Endothelial cell of umbilical vein (primary cell): ENCODE measurements around the gene CTTN. TPM values are rescaled to one million over a fixed set of nuclear protein-coding genes. Genes with fewer than 3 reads are reported as not detected.

Experiments
- BruUV-seq: library from RNA; stranded (reverse); fragments of 400-500 nt; replicated peaks from 2 replicates; lab custom pipeline; 2021; lab: Mats Ljungman, UMichigan
- CTCF ChIA-PET: fragments of 300-600, 350-600 bp; sonication (Branson Sonifier 250); formaldehyde crosslinking; loops from one replicate; lab custom pipeline; 2021; ENCODE audit warnings: antibody characterized with exemption, inconsistent platforms; lab: Charles Lee
- POLR2A ChIA-PET: fragments of 300-600, 350-600 bp; sonication (Branson Sonifier 250); formaldehyde crosslinking; loops from one replicate; lab custom pipeline; 2021; ENCODE audit warnings: antibody characterized with exemption, inconsistent platforms; lab: Charles Lee
- DNase-seq: peaks from one replicate; pipeline ENCODE4 v3.0.0-alpha.2; 2011; ENCODE audit warnings: low read depth, low spot score
- FAIRE-seq: peaks from 2 replicates; lab custom pipeline; 2011; peaks lifted over from hg19 to GRCh38; lab: Jason Lieb, UNC
- H2AFZ ChIP-seq: 2 replicates; pipeline ENCODE4 v1.6.0; 2012; ENCODE audit warnings: low read depth, low read length, control low read depth, inconsistent platforms
- H3K27ac ChIP-seq: 2 replicates; pipeline ENCODE4 v1.5.1; 2011; ENCODE audit warnings: low read depth, mild to moderate bottlenecking, control low read depth, low read length, moderate library complexity; ENCODE audit not compliant: insufficient read depth
- H3K27me3 ChIP-seq, 2 experiments: 2 replicates each; pipeline versions ENCODE4 v1.6.0 to v1.6.1; 2011; ENCODE audit warnings: low read length in 2 of 2, mixed read lengths in 1 of 2; ENCODE audit not compliant: control insufficient read depth in 2 of 2, insufficient read depth in 2 of 2
- H3K36me3 ChIP-seq, 2 experiments: 2 replicates in 1 of 2; 3 replicates in 1 of 2; pipeline ENCODE4 v1.5.1; 2011; ENCODE audit warnings: low read length in 2 of 2, mild to moderate bottlenecking in 1 of 2, moderate library complexity in 1 of 2; ENCODE audit not compliant: control insufficient read depth in 2 of 2, insufficient read depth in 2 of 2; ENCODE audit errors: extremely low read depth in 1 of 2
- H3K4me1 ChIP-seq: 3 replicates; pipeline ENCODE4 v1.5.1; 2011; ENCODE audit warnings: mild to moderate bottlenecking, low read length; ENCODE audit not compliant: control insufficient read depth, insufficient read depth; ENCODE audit errors: extremely low read depth
- H3K4me2 ChIP-seq: 2 replicates; pipeline ENCODE4 v1.6.1; 2011; ENCODE audit warnings: low read length, control low read depth, mixed read lengths; ENCODE audit not compliant: insufficient read depth
- H3K4me3 ChIP-seq, 3 experiments: fragments of 200-600 bp in 1 of 3; sonication (generic), shearing (Covaris generic) in 1 of 3; replicated peaks in 1 of 3; 2 replicates each; pipeline ENCODE4 v1.5.1; 2011 to 2016; ENCODE audit warnings: control low read depth in 3 of 3, low read length in 3 of 3, mild to moderate bottlenecking in 2 of 3, inconsistent platforms in 1 of 3, low read depth in 1 of 3, moderate library complexity in 1 of 3; ENCODE audit not compliant: insufficient read depth in 1 of 3
- H3K79me2 ChIP-seq: 2 replicates; pipeline ENCODE4 v1.6.0; 2012; ENCODE audit warnings: low read length, inconsistent platforms; ENCODE audit not compliant: control insufficient read depth, insufficient read depth
- H3K9ac ChIP-seq: replicated peaks from 2 replicates; pipeline ENCODE3; 2011; ENCODE audit warnings: low read length, control low read depth; ENCODE audit not compliant: insufficient read depth; ENCODE audit errors: extremely low read depth
- H3K9me1 ChIP-seq: replicated peaks from 3 replicates; pipeline ENCODE4 v1.6.0; 2011; ENCODE audit warnings: mild to moderate bottlenecking, low read length; ENCODE audit not compliant: control insufficient read depth, insufficient read depth; ENCODE audit errors: extremely low read depth
- H3K9me3 ChIP-seq: replicated peaks from 2 replicates; pipeline ENCODE4 v1.5.1; 2012; ENCODE audit warnings: low read length, inconsistent platforms; ENCODE audit not compliant: control insufficient read depth, insufficient read depth
- H4K20me1 ChIP-seq: replicated peaks from 2 replicates; pipeline ENCODE3; 2011; ENCODE audit warnings: mild to moderate bottlenecking, low read length; ENCODE audit not compliant: control insufficient read depth, insufficient read depth; ENCODE audit errors: extremely low read depth
- CTCF ChIP-seq, 2 donors: IDR thresholded peaks; 1 replicate in 1 of 2; 2 replicates in 1 of 2; pipeline ENCODE4 v1.5.1; 2011; ENCODE audit warnings: low read length in 2 of 2, mild to moderate bottlenecking in 2 of 2, moderate library complexity in 2 of 2, control low read depth in 1 of 2, inconsistent platforms in 1 of 2, low read depth in 1 of 2; ENCODE audit not compliant: insufficient read depth in 1 of 2; ENCODE audit errors: extremely low read depth in 1 of 2
- EZH2 ChIP-seq: IDR thresholded peaks from 2 replicates; pipeline ENCODE4 v1.6.1; 2012; ENCODE audit warnings: borderline replicate concordance, low read depth, mild to moderate bottlenecking, moderate library complexity, low read length, inconsistent platforms; ENCODE audit not compliant: severe bottlenecking
- FOS ChIP-seq: IDR thresholded peaks from 2 replicates; pipeline ENCODE4 v1.6.1; 2011; ENCODE audit warnings: mild to moderate bottlenecking, low read length, moderate library complexity, borderline replicate concordance; ENCODE audit not compliant: insufficient read depth
- GATA2 ChIP-seq: IDR thresholded peaks from 2 replicates; pipeline ENCODE4 v1.7.0; 2011; ENCODE audit warnings: low read depth, mild to moderate bottlenecking, moderate library complexity, mixed read lengths, low read length; ENCODE audit not compliant: insufficient read length, insufficient read depth
- JUN ChIP-seq: IDR thresholded peaks from 2 replicates; pipeline ENCODE4 v1.6.1; 2011; ENCODE audit warnings: borderline replicate concordance, low read depth; ENCODE audit not compliant: insufficient read length, insufficient read depth
- MAX ChIP-seq: IDR thresholded peaks from 2 replicates; pipeline ENCODE4 v1.6.1; 2011; ENCODE audit not compliant: insufficient read depth, insufficient read length
- MYC ChIP-seq: IDR thresholded peaks from one replicate; pipeline ENCODE4 v1.6.1; 2011; ENCODE audit warnings: mild to moderate bottlenecking, low read depth, low read length
- POLR2A ChIP-seq: IDR thresholded peaks from 2 replicates; pipeline ENCODE4 v1.6.1; 2012; ENCODE audit warnings: low read depth, mild to moderate bottlenecking, control low read depth, low read length
- POLR2AphosphoS5 ChIP-seq: IDR thresholded peaks from 2 replicates; pipeline ENCODE4 v1.6.1; 2012; ENCODE audit warnings: low read depth, mild to moderate bottlenecking, control low read depth, low read length, moderate library complexity; ENCODE audit not compliant: insufficient read depth
- dilution Hi-C: fragments of 300-500 bp; cut with MboI; formaldehyde crosslinking; loops from one replicate; pipeline ENCODE4 v1.15.0; 2019; ENCODE audit warnings: low sequenced_read_pairs; ENCODE audit not compliant: extremely low pct_ligation_motif_present
- intact Hi-C: fragments of 100-400 bp; cut with micrococcal nuclease; formaldehyde crosslinking; loops from one replicate; pipeline ENCODE4 v1.10.0; 2022
- polyA plus RNA-seq, 4 experiments: library from polyadenylated mRNA; depleted of rRNA in 3 of 4; stranded (reverse) in 3 of 4; unstranded in 1 of 4; fragments of >200 nt; gene quantifications; 2 replicates each; pipeline versions ENCODE4 v1.2.1 to v1.2.3, GENCODE V29; 2011 to 2012; ENCODE audit warnings: missing spikeins in 1 of 4
- total RNA-seq: library from RNA; stranded (reverse); gene quantifications from 2 replicates; pipeline ENCODE4 v1.2.3, GENCODE V29; 2021

CTTN gene
- total and polyA plus RNA-seq, 2 donors (not counting 3 experiments of a cell fraction or from before 2014, with no cell fraction given) = 161 to 330 TPM

GRCh38 chr11:70482529-70482917 is 84.2 kb downstream of the CTTN start:
- no peaks in the 10 kb centered on the region for H3K79me2 ChIP-seq
- DNase-seq = no peak
- dilution Hi-C loops (no loop called here), intact Hi-C loops (no loop called here)
- FAIRE-seq = no peak
- POLR2A ChIA-PET = no interaction called here
- no peaks in the 10 kb centered on the region for H4K20me1 ChIP-seq
- H3K4me3 ChIP-seq = no peak overlapping the region
- no peaks in the 10 kb centered on the region for H3K9me1 ChIP-seq
- BruUV-seq = no TSS peak
- no peak overlapping the region for H3K9ac ChIP-seq
- no peaks in the 10 kb centered on the region for H3K9me3 ChIP-seq
- no peak overlapping the region for H3K4me2 ChIP-seq
- H3K27ac ChIP-seq = no peak overlapping the region
- no peaks in the 10 kb centered on the region for H3K27me3 ChIP-seq
- CTCF ChIA-PET = interaction anchor here (1.2 kb wide), 1 partner anchor 1097 kb away, joined by 4 read pairs; no protein-coding TSS in a partner anchor
- TF ChIP-seq FOS (no peak), POLR2AphosphoS5 (no peak), POLR2A (no peak), CTCF (IDR thresholded peaks at IDR 0.05; ENCODE audit: extremely low read depth in 1 of 2, insufficient read depth in 1 of 2, low read depth in 1 of 2, low read length in 2 of 2) (no peak), MAX (no peak), EZH2 (no peak), MYC (no peak), GATA2 (no peak), JUN (no peak)
- H3K4me1 ChIP-seq = no peaks in the 10 kb centered on the region
- H3K36me3 ChIP-seq = no peaks in the 10 kb centered on the region
- no peak overlapping the region for H2AFZ ChIP-seq
